GM13977 (cell line): ENCODE results near the gene TMEM52.

Experiments
- DNase-seq: peaks from one replicate; pipeline ENCODE4 v3.0.0; 2012; ENCODE audit warnings: low spot score
- CTCF ChIP-seq: IDR thresholded peaks from 2 replicates; pipeline ENCODE4 v1.5.1; 2012; ENCODE audit warnings: mild to moderate bottlenecking, control low read depth; ENCODE audit not compliant: insufficient read depth; ENCODE audit errors: extremely low read depth, missing control alignments
- in situ Hi-C: fragments of 300-500 bp; cut with MboI; formaldehyde crosslinking; loops from one replicate; pipeline ENCODE4 v1.12.0; 2022; ENCODE audit warnings: low sequenced_read_pairs, low pct_unique_long_range_greater_than_20kb, mixed read lengths, inconsistent platforms; ENCODE audit not compliant: unreplicated experiment

The TMEM52 gene

GRCh38 chr1:1929102-1929638 lies 10.1 kb upstream of the TMEM52 start:
- TF ChIP-seq CTCF: no peak
- in situ Hi-C loops: no loop called here
- DNase-seq: no peak

- TF ChIP-seq CTCF: no peak
- DNase-seq: no peak
- in situ Hi-C loops: no loop called here
Measured at GRCh38 chr1:1928231-1929101, 9.4 kb upstream of the TMEM52 start.

- in situ Hi-C loops: no loop called here
- no peak for DNase-seq
- TF ChIP-seq CTCF: no peak
Measured at GRCh38 chr1:1927751-1928150, 8.7 kb upstream of the TMEM52 start.

GRCh38 chr1:1926886-1927660 lies 8.0 kb upstream of the TMEM52 start:
- no peak for TF ChIP-seq CTCF
- no peak for DNase-seq
- in situ Hi-C loops: no loop called here

- DNase-seq: no peak
- no peak for TF ChIP-seq CTCF
- in situ Hi-C loops: no loop called here
Measured at GRCh38 chr1:1926346-1926811, 7.3 kb upstream of the TMEM52 start.

- in situ Hi-C loops: no loop called here
- DNase-seq: no peak
- TF ChIP-seq CTCF: no peak
Measured at GRCh38 chr1:1925437-1926345, 6.6 kb upstream of the TMEM52 start.
